Cardiac muscle cell (in vitro differentiated cells and primary cell): ENCODE measurements around the gene CCDC186. TPM values are rescaled to one million over a fixed set of nuclear protein-coding genes. Genes with fewer than 3 reads are reported as not detected.

Source experiments
- DNase-seq, 2 donors: peaks; one replicate each; pipeline versions ENCODE4 v3.0.0 to v3.0.0-alpha.2; 2010 to 2017; ENCODE audit warnings: low read depth in 1 of 2, low spot score in 1 of 2
- H3K27ac ChIP-seq: fragments of 200-600 bp; sonication (generic); 2 replicates; pipeline ENCODE4 v1.5.1; 2016
- H3K27me3 ChIP-seq: fragments of 200-600 bp; sonication (generic); 2 replicates; pipeline ENCODE4 v1.6.0; 2016; ENCODE audit warnings: control low read depth
- H3K36me3 ChIP-seq: fragments of 200-600 bp; sonication (generic); 2 replicates; pipeline ENCODE4 v1.5.1; 2016; ENCODE audit warnings: control low read depth
- H3K4me1 ChIP-seq: fragments of 200-600 bp; sonication (generic); 2 replicates; pipeline ENCODE4 v1.8.1; 2017; ENCODE audit warnings: low read depth, mild to moderate bottlenecking, mixed run types
- H3K4me3 ChIP-seq: fragments of 200-600 bp; sonication (generic); 2 replicates; pipeline ENCODE4 v1.5.1; 2016; ENCODE audit warnings: mild to moderate bottlenecking
- H3K9me3 ChIP-seq: fragments of 200-600 bp; sonication (generic); 2 replicates; pipeline ENCODE4 v1.5.1; 2017; ENCODE audit warnings: low read depth, mild to moderate bottlenecking, control low read depth
- polyA plus RNA-seq: library from polyadenylated mRNA; unstranded; fragments of >200 nt; fragmentation: Nextera tagmentation; extraction: Ambion mirVana; gene quantifications from 2 replicates; pipeline ENCODE4 v1.2.1, GENCODE V29; 2016
- total RNA-seq: library from RNA; depleted of rRNA; stranded (reverse); fragments of >200 nt; gene quantifications from 2 replicates; pipeline ENCODE4 v1.2.3, GENCODE V29; 2016
- TF ChIP-seq, protein P1 (sequence below): IDR thresholded peaks from 2 replicates; pipeline ENCODE4 v1.5.1; 2012; ENCODE audit warnings: low read depth, mild to moderate bottlenecking, low read length

CCDC186 gene
- total and polyA plus RNA-seq, 2 experiments from 2014 or later, result 8.7 to 10.8 TPM

DNA sequence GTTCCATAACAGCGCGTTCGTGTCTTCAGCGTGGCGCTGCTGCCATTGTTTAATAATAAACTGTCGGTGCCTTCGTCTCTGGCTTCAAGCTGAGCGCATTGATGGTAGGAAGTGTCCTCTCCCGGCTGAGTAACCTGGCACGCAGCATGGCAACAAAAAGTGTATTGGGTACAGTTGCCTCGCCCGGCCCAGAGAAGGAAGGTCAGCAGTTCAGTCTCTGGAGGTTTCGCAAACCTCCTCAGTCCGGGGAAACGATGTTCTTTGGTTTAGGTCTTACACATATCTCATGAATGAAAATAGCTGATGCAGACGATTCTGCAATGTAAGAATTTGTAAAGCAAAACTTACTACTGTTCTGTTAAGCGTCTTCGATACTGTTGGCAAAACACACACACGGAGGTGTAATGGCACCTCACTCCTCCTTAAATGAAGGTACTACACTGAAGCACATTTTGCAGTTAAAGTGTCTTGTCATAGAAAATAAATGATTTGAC, 739 bp upstream of the CCDC186 start:
- H3K9me3 ChIP-seq, result no peaks in the 10 kb centered on the region
- DNase-seq, result peak in 1 of 2 donors; percentile 60
- H3K36me3 ChIP-seq, result no peaks in the 10 kb centered on the region
- H3K27me3 ChIP-seq, result no peaks in the 10 kb centered on the region
- TF ChIP-seq, protein P1, sequence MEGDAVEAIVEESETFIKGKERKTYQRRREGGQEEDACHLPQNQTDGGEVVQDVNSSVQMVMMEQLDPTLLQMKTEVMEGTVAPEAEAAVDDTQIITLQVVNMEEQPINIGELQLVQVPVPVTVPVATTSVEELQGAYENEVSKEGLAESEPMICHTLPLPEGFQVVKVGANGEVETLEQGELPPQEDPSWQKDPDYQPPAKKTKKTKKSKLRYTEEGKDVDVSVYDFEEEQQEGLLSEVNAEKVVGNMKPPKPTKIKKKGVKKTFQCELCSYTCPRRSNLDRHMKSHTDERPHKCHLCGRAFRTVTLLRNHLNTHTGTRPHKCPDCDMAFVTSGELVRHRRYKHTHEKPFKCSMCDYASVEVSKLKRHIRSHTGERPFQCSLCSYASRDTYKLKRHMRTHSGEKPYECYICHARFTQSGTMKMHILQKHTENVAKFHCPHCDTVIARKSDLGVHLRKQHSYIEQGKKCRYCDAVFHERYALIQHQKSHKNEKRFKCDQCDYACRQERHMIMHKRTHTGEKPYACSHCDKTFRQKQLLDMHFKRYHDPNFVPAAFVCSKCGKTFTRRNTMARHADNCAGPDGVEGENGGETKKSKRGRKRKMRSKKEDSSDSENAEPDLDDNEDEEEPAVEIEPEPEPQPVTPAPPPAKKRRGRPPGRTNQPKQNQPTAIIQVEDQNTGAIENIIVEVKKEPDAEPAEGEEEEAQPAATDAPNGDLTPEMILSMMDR, result no peak
- H3K27ac ChIP-seq, result no peak overlapping the region
- no peaks in the 10 kb centered on the region for H3K4me1 ChIP-seq
- peak overlapping the region; percentile 87 for H3K4me3 ChIP-seq

DNA sequence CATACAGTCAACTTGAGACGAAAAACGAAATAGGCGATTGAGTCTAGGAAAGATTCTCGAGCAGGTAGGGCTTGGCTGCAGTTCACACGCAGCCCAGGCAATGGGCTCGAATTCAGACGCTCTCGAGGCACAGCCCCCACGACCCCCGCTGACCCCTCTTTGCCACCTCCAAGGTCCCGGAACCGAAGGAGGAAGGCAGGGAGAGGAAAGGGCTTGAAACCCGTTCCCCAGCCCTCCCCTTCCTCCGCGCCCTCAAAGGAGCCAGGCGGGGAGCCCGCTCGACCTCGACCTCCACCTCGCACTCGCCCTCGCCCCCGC, 441 bp downstream of the CCDC186 start:
- H3K9me3 ChIP-seq, result no peaks in the 10 kb centered on the region
- peak overlapping the region; percentile 87 for H3K4me3 ChIP-seq
- peak overlapping the region; percentile 93 for H3K27ac ChIP-seq
- no peak for DNase-seq
- TF ChIP-seq, protein P1, result no peak
- no peaks in the 10 kb centered on the region for H3K27me3 ChIP-seq
- no peaks in the 10 kb centered on the region for H3K4me1 ChIP-seq
- H3K36me3 ChIP-seq, result no peaks in the 10 kb centered on the region

DNA sequence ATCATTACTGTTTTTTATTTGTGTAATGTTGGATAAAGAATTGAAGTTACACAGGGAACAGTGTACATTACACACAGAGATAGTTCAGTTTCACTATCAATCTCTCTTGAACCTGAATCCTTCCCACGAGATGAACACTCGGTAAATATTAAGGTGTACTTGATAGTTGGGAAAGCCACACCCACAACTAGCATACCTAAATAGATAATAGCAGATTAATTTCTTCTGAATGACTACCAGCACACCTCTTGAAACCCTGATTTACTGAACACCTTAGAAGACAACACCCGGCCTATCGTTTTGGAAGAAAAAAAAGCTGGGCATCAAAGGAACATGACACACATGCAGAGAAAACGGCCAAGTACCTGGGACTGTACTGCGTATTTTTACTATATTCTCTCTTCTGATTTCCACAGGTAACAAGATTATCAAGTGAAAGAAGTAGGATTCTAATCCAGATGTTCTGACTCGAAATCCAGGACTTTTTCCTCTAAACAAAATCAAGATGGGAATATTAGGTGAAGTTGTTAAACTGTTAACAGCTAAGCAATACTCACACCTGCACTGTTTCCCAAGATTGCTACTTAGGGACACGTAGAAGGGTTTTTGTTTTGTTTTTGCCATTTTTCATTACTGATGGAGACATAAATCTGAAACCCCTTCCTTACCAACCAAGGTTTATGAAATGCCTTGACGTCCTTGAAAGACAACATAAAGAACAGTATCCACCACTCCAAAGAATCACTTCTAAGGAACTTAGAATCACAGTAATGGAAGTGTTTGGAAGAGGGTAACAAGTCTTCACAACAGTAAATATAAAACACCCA, 1.0 kb downstream of the CCDC186 start:
- DNase-seq, result no peak
- Histone ChIP-seq H3K9me3 (no peaks in the 10 kb centered on the region), H3K27me3 (no peaks in the 10 kb centered on the region), H3K4me1 (no peaks in the 10 kb centered on the region), H3K36me3 (no peaks in the 10 kb centered on the region), H3K4me3 (peak overlapping the region; percentile 87), H3K27ac (peak overlapping the region; percentile 93)
- TF ChIP-seq, protein P1, result no peak

DNA sequence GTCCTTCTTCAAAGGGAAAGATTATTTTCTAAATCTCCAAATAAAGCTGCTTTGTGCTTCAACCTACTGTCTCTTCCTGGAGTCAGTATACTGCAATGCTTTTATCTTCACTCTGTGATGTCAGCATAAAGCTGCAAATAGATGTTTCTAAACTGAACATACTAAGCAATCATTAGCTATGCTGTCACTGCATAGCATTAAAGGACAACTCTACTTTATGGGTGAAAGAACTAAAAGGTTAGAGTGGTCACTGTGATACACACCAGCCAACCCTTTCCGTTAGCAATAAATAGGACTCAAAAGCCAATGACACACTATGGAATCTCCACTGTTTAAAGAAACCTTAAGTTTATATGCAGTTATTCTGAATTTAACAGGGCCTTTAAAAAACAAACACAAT, 1.8 kb downstream of the CCDC186 start:
- Histone ChIP-seq H3K27ac (no peak overlapping the region), H3K36me3 (no peaks in the 10 kb centered on the region), H3K4me1 (no peaks in the 10 kb centered on the region), H3K4me3 (peak overlapping the region; percentile 87), H3K27me3 (no peaks in the 10 kb centered on the region), H3K9me3 (no peaks in the 10 kb centered on the region)
- peak in 1 of 2 donors; percentile 41 for DNase-seq
- TF ChIP-seq, protein P1, result no peak

DNA sequence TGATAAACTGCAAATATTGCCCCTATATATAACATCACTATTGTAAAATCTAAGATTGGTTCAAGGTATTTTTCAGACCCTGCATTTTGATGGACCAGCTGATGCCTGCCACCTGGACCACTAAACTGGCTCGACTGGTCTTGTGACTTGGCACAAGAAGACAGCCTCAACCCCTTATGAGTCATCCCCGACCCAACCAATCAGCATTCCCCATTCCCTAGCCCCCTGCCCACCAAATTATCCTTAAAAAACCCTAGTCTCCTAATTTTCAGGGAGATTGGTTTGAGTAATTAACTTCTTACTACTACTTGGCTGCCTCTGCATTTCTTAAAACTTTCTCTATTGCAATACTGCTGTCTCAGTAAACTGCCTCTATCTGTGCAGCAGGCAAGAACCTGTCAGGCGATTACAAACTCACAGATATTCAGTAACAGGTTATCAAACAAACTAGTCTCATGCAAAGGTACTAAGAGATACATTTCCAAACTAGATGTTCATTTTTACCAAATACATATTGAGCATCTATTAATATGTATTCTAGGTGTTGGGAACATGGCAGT, 5.5 kb downstream of the CCDC186 start:
- H3K4me3 ChIP-seq, result no peak overlapping the region

More for the DNA sequence above, 5.5 kb downstream of the CCDC186 start:
- H3K9me3 ChIP-seq, result no peaks in the 10 kb centered on the region
- peaks cover 2% of the 10 kb centered on the region for H3K4me1 ChIP-seq
- no peak overlapping the region for H3K27ac ChIP-seq
- TF ChIP-seq, protein P1, result no peak
- H3K27me3 ChIP-seq, result no peaks in the 10 kb centered on the region
- no peaks in the 10 kb centered on the region for H3K36me3 ChIP-seq
- no peak for DNase-seq
